IgD-negative memory B cell (primary cell): ENCODE results near the gene OTULINL. TPM values are rescaled to one million over a fixed set of nuclear protein-coding genes. Genes with fewer than 3 reads are reported as not detected.

Source experiments
- H3K27ac Mint-ChIP-seq, 3 donors: one replicate each; pipeline ENCODE4 v1.8.0; 2020 to 2022; ENCODE audit warnings: mild to moderate bottlenecking in 3 of 3, mixed read lengths in 3 of 3, moderate library complexity in 1 of 3
- H3K27me3 Mint-ChIP-seq: one replicate; pipeline ENCODE4 v1.8.0; 2021; ENCODE audit warnings: mixed read lengths
- H3K36me3 Mint-ChIP-seq: one replicate; pipeline ENCODE4 v1.8.0; 2020; ENCODE audit warnings: mild to moderate bottlenecking, mixed read lengths
- H3K4me1 Mint-ChIP-seq, 3 donors: one replicate each; pipeline ENCODE4 v1.8.0; 2020 to 2022; ENCODE audit warnings: mixed read lengths in 3 of 3, mild to moderate bottlenecking in 1 of 3
- H3K4me3 Mint-ChIP-seq, 4 donors: one replicate each; pipeline ENCODE4 v1.8.0; 2020 to 2022; ENCODE audit warnings: mild to moderate bottlenecking in 4 of 4, mixed read lengths in 4 of 4, moderate library complexity in 3 of 4
- H3K9me3 Mint-ChIP-seq, 3 donors: one replicate each; pipeline ENCODE4 v1.8.0; 2020 to 2021; ENCODE audit warnings: mixed read lengths in 3 of 3, mild to moderate bottlenecking in 1 of 3
- polyA plus RNA-seq: library from polyadenylated mRNA; unstranded; fragments of 300-500 nt; fragmentation: Illumina TruSeq; gene quantifications from one replicate; pipeline ENCODE4 v1.2.3, GENCODE V29; 2021

OTULINL gene
- polyA plus RNA-seq, 1 donor from 2014 or later: 1.2 TPM

GRCh38 chr5:14568333-14568732 lies 13.3 kb upstream of the OTULINL start:
- Mint-ChIP-seq H3K9me3 (peaks cover 4 to 6% (median 6%) of the 10 kb centered on the region in 3 donors), H3K4me3 (peak overlapping the region in 2 of 4 donors; percentile 75 to 76), H3K27ac (no peak overlapping the region), H3K27me3 (peaks cover 2% of the 10 kb centered on the region), H3K4me1 (no peaks in the 10 kb centered on the region), H3K36me3 (no peaks in the 10 kb centered on the region)

- Mint-ChIP-seq H3K27ac (no peak overlapping the region), H3K9me3 (peaks cover 4 to 6% (median 6%) of the 10 kb centered on the region in 3 donors), H3K4me1 (peaks cover 0 to 2% (median 1%) of the 10 kb centered on the region in 3 donors), H3K36me3 (no peaks in the 10 kb centered on the region), H3K4me3 (no peak overlapping the region), H3K27me3 (peaks cover under 1% of the 10 kb centered on the region)
These were observed 11.5 kb upstream of the OTULINL start for GRCh38 chr5:14569948-14570691.

DNA sequence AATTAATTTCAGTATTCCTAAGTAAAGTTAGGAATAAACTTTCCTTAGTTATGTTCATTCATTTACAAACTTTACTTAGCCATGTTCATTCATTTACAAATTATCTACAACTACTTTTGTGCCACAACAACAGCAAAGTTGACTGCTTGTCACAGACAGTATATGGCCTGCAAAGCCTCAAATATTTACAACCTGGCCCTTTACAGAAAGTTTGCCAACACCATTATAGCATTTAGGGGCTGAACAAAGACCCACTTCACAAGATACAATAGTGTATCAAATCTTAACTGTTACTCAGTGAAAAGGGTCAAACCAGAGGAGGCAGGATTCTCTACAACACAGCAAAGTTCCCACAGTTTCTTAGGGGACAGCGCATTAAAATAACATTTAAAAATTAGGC lies 9.7 kb upstream of the OTULINL start:
- Mint-ChIP-seq H3K27ac (no peak overlapping the region), H3K4me1 (peaks cover 0 to 2% (median 2%) of the 10 kb centered on the region in 3 donors), H3K36me3 (no peaks in the 10 kb centered on the region), H3K27me3 (no peaks in the 10 kb centered on the region), H3K9me3 (peaks cover 4 to 6% (median 4%) of the 10 kb centered on the region in 3 donors), H3K4me3 (no peak overlapping the region)

GRCh38 chr5:14572385-14572784 lies 9.2 kb upstream of the OTULINL start:
- Mint-ChIP-seq H3K27ac (no peak overlapping the region), H3K4me3 (no peak overlapping the region), H3K4me1 (peaks cover 0 to 2% (median 2%) of the 10 kb centered on the region in 3 donors), H3K27me3 (no peaks in the 10 kb centered on the region), H3K9me3 (peaks cover 0 to 5% (median 0%) of the 10 kb centered on the region in 3 donors), H3K36me3 (no peaks in the 10 kb centered on the region)

DNA sequence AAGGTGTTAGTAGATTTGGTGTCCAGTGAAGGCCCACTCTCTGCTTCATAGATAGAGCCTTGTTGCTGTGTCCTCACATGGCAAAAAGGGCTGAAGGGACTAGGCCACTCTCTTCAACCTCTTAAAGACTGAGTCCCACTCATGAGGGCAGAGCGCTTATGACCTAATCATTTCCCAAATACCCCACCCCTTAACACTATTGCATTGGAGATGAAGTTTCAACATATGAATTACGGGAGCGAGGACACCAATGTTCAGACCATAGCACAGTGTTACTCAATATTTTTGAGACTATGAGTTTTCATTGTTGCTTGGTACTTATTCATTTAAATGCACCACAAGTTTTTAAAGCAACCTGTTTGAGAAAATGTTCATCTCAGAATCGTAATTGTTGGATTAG lies 8.8 kb upstream of the OTULINL start:
- Mint-ChIP-seq H3K4me3 (no peak overlapping the region), H3K9me3 (peaks cover 0 to 5% (median 0%) of the 10 kb centered on the region in 3 donors), H3K4me1 (peaks cover 0 to 2% (median 2%) of the 10 kb centered on the region in 3 donors), H3K36me3 (no peaks in the 10 kb centered on the region), H3K27me3 (no peaks in the 10 kb centered on the region), H3K27ac (no peak overlapping the region)

- H3K27me3 Mint-ChIP-seq: peaks cover 9% of the 10 kb centered on the region
- H3K27ac Mint-ChIP-seq: no peak overlapping the region
- H3K4me1 Mint-ChIP-seq: peaks cover 0 to 2% (median 2%) of the 10 kb centered on the region in 3 donors
- peaks cover 0 to 3% (median 0%) of the 10 kb centered on the region in 3 donors for H3K9me3 Mint-ChIP-seq
- no peak overlapping the region for H3K4me3 Mint-ChIP-seq
- H3K36me3 Mint-ChIP-seq: peaks cover 2% of the 10 kb centered on the region
These were observed 7.5 kb upstream of the OTULINL start for GRCh38 chr5:14574096-14574495.

- no peak overlapping the region for H3K4me3 Mint-ChIP-seq
- peaks cover 16% of the 10 kb centered on the region for H3K27me3 Mint-ChIP-seq
- H3K27ac Mint-ChIP-seq: no peak overlapping the region
- H3K4me1 Mint-ChIP-seq: peaks cover 0 to 2% (median 2%) of the 10 kb centered on the region in 3 donors
- H3K9me3 Mint-ChIP-seq: peaks cover 0 to 3% (median 0%) of the 10 kb centered on the region in 3 donors
- H3K36me3 Mint-ChIP-seq: peaks cover 2% of the 10 kb centered on the region
These were observed 6.6 kb upstream of the OTULINL start for GRCh38 chr5:14574891-14575508.

DNA sequence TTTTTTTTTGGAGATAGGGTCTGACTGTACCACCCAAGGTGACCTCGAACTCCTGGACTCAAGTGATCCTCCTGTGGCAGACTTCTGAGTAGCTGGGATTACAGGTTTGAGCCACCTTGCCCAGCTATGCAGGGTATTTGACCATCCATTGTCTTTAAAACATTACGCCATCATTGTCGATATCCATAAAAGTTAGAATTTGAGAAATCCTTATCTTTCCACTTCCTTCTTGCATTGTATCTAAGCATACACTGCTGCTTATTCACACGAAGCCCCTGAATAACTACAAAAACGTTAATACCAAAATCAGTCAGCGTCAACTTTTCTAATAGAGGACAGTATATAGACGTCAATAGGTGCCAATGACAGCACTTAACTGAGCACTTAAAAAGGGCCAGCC lies 5.4 kb upstream of the OTULINL start:
- peaks cover 0 to 7% (median 4%) of the 10 kb centered on the region in 3 donors for H3K4me1 Mint-ChIP-seq
- H3K4me3 Mint-ChIP-seq: no peak overlapping the region
- H3K9me3 Mint-ChIP-seq: peaks cover 0 to 3% (median 0%) of the 10 kb centered on the region in 3 donors
- H3K36me3 Mint-ChIP-seq: peaks cover 2% of the 10 kb centered on the region
- H3K27me3 Mint-ChIP-seq: peaks cover 22% of the 10 kb centered on the region
- H3K27ac Mint-ChIP-seq: no peak overlapping the region

- peaks cover 0 to 3% (median 0%) of the 10 kb centered on the region in 3 donors for H3K9me3 Mint-ChIP-seq
- peaks cover 0 to 7% (median 4%) of the 10 kb centered on the region in 3 donors for H3K4me1 Mint-ChIP-seq
- H3K27me3 Mint-ChIP-seq: peaks cover 22% of the 10 kb centered on the region
- no peak overlapping the region for H3K4me3 Mint-ChIP-seq
- H3K27ac Mint-ChIP-seq: no peak overlapping the region
- peaks cover 2% of the 10 kb centered on the region for H3K36me3 Mint-ChIP-seq
These were observed 4.4 kb upstream of the OTULINL start for GRCh38 chr5:14577079-14577725.

GRCh38 chr5:14577971-14578370 lies 3.6 kb upstream of the OTULINL start:
- peaks cover 26% of the 10 kb centered on the region for H3K27me3 Mint-ChIP-seq
- H3K27ac Mint-ChIP-seq: no peak overlapping the region
- no peaks in the 10 kb centered on the region for H3K9me3 Mint-ChIP-seq
- H3K36me3 Mint-ChIP-seq: peaks cover 2% of the 10 kb centered on the region
- peaks cover 0 to 8% (median 4%) of the 10 kb centered on the region in 3 donors for H3K4me1 Mint-ChIP-seq
- no peak overlapping the region for H3K4me3 Mint-ChIP-seq

DNA sequence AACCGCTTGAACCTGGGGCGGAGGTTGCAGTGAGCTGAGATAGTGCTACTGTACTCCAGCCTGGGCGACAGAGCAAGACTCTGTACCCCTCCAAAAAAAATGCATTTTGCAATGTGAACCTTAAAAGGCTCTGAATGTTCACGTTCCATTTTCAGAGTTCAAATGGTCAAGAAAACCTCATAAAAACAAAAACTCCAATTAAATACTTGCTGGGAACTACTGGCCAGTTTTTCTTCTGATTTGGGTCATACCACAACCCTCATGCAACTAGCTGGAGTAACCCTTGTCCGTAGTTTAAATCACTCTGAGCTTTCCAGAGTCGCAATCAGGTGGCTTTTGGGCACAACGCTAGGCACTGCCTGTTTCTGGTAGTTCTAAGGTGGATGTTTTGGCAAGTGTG lies 2.3 kb upstream of the OTULINL start:
- H3K4me3 Mint-ChIP-seq: no peak overlapping the region
- H3K36me3 Mint-ChIP-seq: peaks cover 2% of the 10 kb centered on the region
- H3K4me1 Mint-ChIP-seq: peaks cover 0 to 6% (median 4%) of the 10 kb centered on the region in 3 donors
- no peak overlapping the region for H3K27ac Mint-ChIP-seq
- peaks cover 31% of the 10 kb centered on the region for H3K27me3 Mint-ChIP-seq
- no peaks in the 10 kb centered on the region for H3K9me3 Mint-ChIP-seq

- H3K9me3 Mint-ChIP-seq: no peaks in the 10 kb centered on the region
- H3K4me1 Mint-ChIP-seq: peaks cover 0 to 6% (median 4%) of the 10 kb centered on the region in 3 donors
- peak overlapping the region in 1 of 4 donors; percentile 46 for H3K4me3 Mint-ChIP-seq
- H3K36me3 Mint-ChIP-seq: peaks cover 2% of the 10 kb centered on the region
- peaks cover 31% of the 10 kb centered on the region for H3K27me3 Mint-ChIP-seq
- H3K27ac Mint-ChIP-seq: no peak overlapping the region
These were observed 1.7 kb upstream of the OTULINL start for GRCh38 chr5:14579731-14580397.

- peaks cover 33% of the 10 kb centered on the region for H3K27me3 Mint-ChIP-seq
- peaks cover 0 to 6% (median 2%) of the 10 kb centered on the region in 3 donors for H3K4me1 Mint-ChIP-seq
- no peak overlapping the region for H3K27ac Mint-ChIP-seq
These were observed 1.1 kb upstream of the OTULINL start for GRCh38 chr5:14580398-14581034.

More at GRCh38 chr5:14580398-14581034, 1.1 kb upstream of the OTULINL start:
- no peaks in the 10 kb centered on the region for H3K9me3 Mint-ChIP-seq
- peak overlapping the region; percentile 46 to 83 (median 67) for H3K4me3 Mint-ChIP-seq
- H3K36me3 Mint-ChIP-seq: peaks cover 2% of the 10 kb centered on the region
